ENCODE measurements around the gene TMEM115. TPM values are rescaled to one million over a fixed set of nuclear protein-coding genes. Genes with fewer than 3 reads are reported as not detected.
A peak's percentile ranks its signal among the peaks of the same experiment; 100 is the strongest.

TMEM115 gene
- total and polyA plus RNA-seq, 9 of the 15 experiments (the other 6 are each of a cell fraction or from before 2014, with no cell fraction given): 1.6 to 26.9 (median 14.1) TPM

GRCh38 chr3:50327943-50328691 is 31.2 kb downstream of the TMEM115 start, which contains the start of gene TUSC2 (continued):
- no peak for TF ChIP-seq MLX (CRISPR knock-in tag; conservative IDR thresholded peaks at IDR 0.05)
- TF ChIP-seq HES1 (IDR thresholded peaks at IDR 0.05; ENCODE audit: low read depth): no peak
- TF ChIP-seq ARNT (IDR thresholded peaks at IDR 0.05): no peak
- TF ChIP-seq ZBED1 (IDR thresholded peaks at IDR 0.05): no peak
- peak; percentile 77 for TF ChIP-seq MAX (CRISPR knock-in tag; IDR thresholded peaks at IDR 0.05)
- TF ChIP-seq CHD1 (IDR thresholded peaks at IDR 0.05; ENCODE audit: low read length): no peak
- no peak for TF ChIP-seq ZNF354B (CRISPR knock-in tag; IDR thresholded peaks at IDR 0.05)
- TF ChIP-seq SIN3B (IDR thresholded peaks at IDR 0.05; ENCODE audit: low read depth): peak; percentile 88
- no peak for TF ChIP-seq FOXK2 (conservative IDR thresholded peaks at IDR 0.05 in 1 of 2, IDR thresholded peaks at IDR 0.05 in 1 of 2; ENCODE audit: low read depth in 2 of 2)
- TF ChIP-seq ZBTB2 (IDR thresholded peaks at IDR 0.05): no peak
- no peak for TF ChIP-seq ZBTB12 (CRISPR knock-in tag; IDR thresholded peaks at IDR 0.05)
- no peak for TF ChIP-seq ZNF77 (CRISPR knock-in tag; IDR thresholded peaks at IDR 0.05)
- TF ChIP-seq TRIM24 (IDR thresholded peaks at IDR 0.05): no peak
- no peak for TF ChIP-seq OTX1 (CRISPR knock-in tag; IDR thresholded peaks at IDR 0.05)
- TF ChIP-seq MCM2 (IDR thresholded peaks at IDR 0.05; ENCODE audit: low read depth): no peak
- peak in 1 of 3 experiments; percentile 53; a peak in 1 of 6 replicates for TF ChIP-seq ZBTB11 (CRISPR knock-in tag; IDR thresholded peaks at IDR 0.05)
- TF ChIP-seq ZEB2 (IDR thresholded peaks at IDR 0.05): no peak
- no peak for TF ChIP-seq ZNF146 (CRISPR knock-in tag; IDR thresholded peaks at IDR 0.05; ENCODE audit: unreplicated experiment)
- TF ChIP-seq HDAC6 (IDR thresholded peaks at IDR 0.05; ENCODE audit: low read depth, low read length): no peak
- TF ChIP-seq RBM34 (IDR thresholded peaks at IDR 0.05; ENCODE audit: borderline replicate concordance, insufficient read depth, low read length): no peak
